ENCODE measurements around the gene NCF2. TPM values are rescaled to one million over a fixed set of nuclear protein-coding genes. Genes with fewer than 3 reads are reported as not detected.

NCF2 gene
- total and polyA plus RNA-seq, 12 donors, result 1.8 to 29.7 (median 4.7) TPM

GRCh38 chr1:183537405-183537804 lies 52.9 kb downstream of the NCF2 start:
- Histone ChIP-seq H3K4me1 (no peaks in the 10 kb centered on the region), H3K9me3 (no peaks in the 10 kb centered on the region), H3K27ac (no peak overlapping the region), H3K4me3 (no peak overlapping the region), H3K27me3 (no peaks in the 10 kb centered on the region), H3K36me3 (peaks cover 0 to 100% (median 57%) of the 10 kb centered on the region in 9 donors)
- no peak for TF ChIP-seq CTCF (IDR thresholded peaks at IDR 0.05)
- ATAC-seq, result no peak
- intact Hi-C loops (cut with DNase I), result loop anchor here in 1 of 10 donors (10.0 kb wide), 1 partner anchor 663 kb away; no protein-coding TSS in a partner anchor
- 95% methylated on average over 4 of the region's 4 CpGs for WGBS, 2 donors
- DNase-seq, result no peak

GRCh38 chr1:183533617-183534174 lies 56.6 kb downstream of the NCF2 start:
- H3K27me3 ChIP-seq, result no peaks in the 10 kb centered on the region
- H3K36me3 ChIP-seq, result peaks cover 0 to 100% (median 58%) of the 10 kb centered on the region in 9 donors
- WGBS, 2 donors, result 89 to 91% methylated on average over 3 of the region's 3 CpGs
- DNase-seq (no peak), ATAC-seq (no peak)
- no peak overlapping the region for H3K4me3 ChIP-seq
- intact Hi-C loops (cut with DNase I), result loop anchor here in 1 of 10 donors (10.0 kb wide), 1 partner anchor 659 kb away; no protein-coding TSS in a partner anchor
- H3K9me3 ChIP-seq, result no peaks in the 10 kb centered on the region
- no peak overlapping the region for H3K27ac ChIP-seq
- no peaks in the 10 kb centered on the region for H3K4me1 ChIP-seq
- TF ChIP-seq CTCF (IDR thresholded peaks at IDR 0.05), result no peak

- peaks cover 0 to 98% (median 52%) of the 10 kb centered on the region in 9 donors for H3K36me3 ChIP-seq
- no peak for TF ChIP-seq CTCF (IDR thresholded peaks at IDR 0.05)
- no peaks in the 10 kb centered on the region for H3K27me3 ChIP-seq
- H3K9me3 ChIP-seq, result no peaks in the 10 kb centered on the region
- H3K4me1 ChIP-seq, result no peaks in the 10 kb centered on the region
- no peak overlapping the region for H3K4me3 ChIP-seq
- intact Hi-C loops (cut with DNase I), result no loop called here
- DNase-seq (no peak), ATAC-seq (no peak)
- no peak overlapping the region for H3K27ac ChIP-seq
- 98% methylated on average over 3 of the region's 3 CpGs for WGBS, 2 donors
Measured at GRCh38 chr1:183528577-183528976, 61.7 kb downstream of the NCF2 start.

GRCh38 chr1:183522104-183522503 lies 68.2 kb downstream of the NCF2 start:
- intact Hi-C loops (cut with DNase I), result no loop called here
- no peak for TF ChIP-seq CTCF (IDR thresholded peaks at IDR 0.05)
- WGBS, 2 donors, result 93 to 95% methylated on average over 1 of the region's 1 CpG
- no peak overlapping the region for H3K4me3 ChIP-seq
- no peaks in the 10 kb centered on the region for H3K27me3 ChIP-seq
- peaks cover 0 to 33% (median 6%) of the 10 kb centered on the region in 9 donors for H3K4me1 ChIP-seq
- DNase-seq (no peak), ATAC-seq (no peak)
- H3K9me3 ChIP-seq, result no peaks in the 10 kb centered on the region
- peaks cover 0 to 96% (median 18%) of the 10 kb centered on the region in 9 donors for H3K36me3 ChIP-seq
- no peak overlapping the region for H3K27ac ChIP-seq
